A549 (cell line): ENCODE results near the gene MUC21. TPM values are rescaled to one million over a fixed set of nuclear protein-coding genes. Genes with fewer than 3 reads are reported as not detected.
A peak's percentile ranks its signal among the peaks of the same experiment; 100 is the strongest.

Experiments used
- ATAC-seq, 2 experiments: fragments of 200-7000 bp in 1 of 2; fragments of >200 bp in 1 of 2; cut with Nextera tagmentation in 1 of 2; cut with Tn5 transposase in 1 of 2; 3 replicates each; pipeline versions ENCODE4 v1.8.0 to v1.9.1; 2018 to 2020; ENCODE audit warnings: mild to moderate bottlenecking in 1 of 2, moderate library complexity in 1 of 2
- CTCF ChIA-PET: fragments of 300-600 bp; sonication (Branson Sonifier 250); formaldehyde crosslinking; extraction: SDS; loops from one replicate; lab custom pipeline; 2021; ENCODE audit warnings: antibody characterized with exemption, inconsistent platforms; lab: Yijun Ruan, JAX
- POLR2A ChIA-PET: fragments of 350-600 bp; formaldehyde crosslinking; extraction: SDS; loops from one replicate; lab custom pipeline; 2021; ENCODE audit warnings: antibody characterized with exemption, inconsistent platforms; lab: Yijun Ruan, JAX
- DNase-seq, 2 experiments: peaks; one replicate each; pipeline versions ENCODE4 v3.0.0 to v3.0.0-alpha.2; 2011 to 2016; ENCODE audit warnings: low read depth in 1 of 2, low spot score in 1 of 2
- FAIRE-seq: peaks from 2 replicates; lab custom pipeline; 2011; peaks lifted over from hg19 to GRCh38; lab: Jason Lieb, UNC
- H3K27ac ChIP-seq, 2 experiments: fragments of >200 bp; sonication (Bioruptor Twin); formaldehyde crosslinking; 3 replicates each; pipeline ENCODE4 v1.5.1; 2016 to 2017
- H3K4me1 ChIP-seq: fragments of >200 bp; sonication (Bioruptor Twin); formaldehyde crosslinking; 3 replicates; pipeline ENCODE4 v1.6.1; 2016
- H3K4me2 ChIP-seq: fragments of >200 bp; sonication (Bioruptor Twin); formaldehyde crosslinking; 3 replicates; pipeline ENCODE4 v1.6.1; 2016
- H3K4me3 ChIP-seq: fragments of >200 bp; sonication (Bioruptor Twin); formaldehyde crosslinking; 3 replicates; pipeline ENCODE4 v1.5.1; 2016
- H3K9me3 ChIP-seq: fragments of >200 bp; sonication (Bioruptor Twin); formaldehyde crosslinking; 3 replicates; pipeline ENCODE4 v1.6.1; 2016
- CBX2 ChIP-seq: fragments of 200-600 bp; sonication (generic); IDR thresholded peaks from 2 replicates; pipeline ENCODE4 v1.6.1; 2016; ENCODE audit warnings: low read depth, mild to moderate bottlenecking, borderline replicate concordance
- CHD2 ChIP-seq: fragments of 150-350 bp; IDR thresholded peaks from 2 replicates; pipeline ENCODE4 v1.6.1; 2014; ENCODE audit warnings: low read length; ENCODE audit not compliant: partially characterized antibody
- EHF ChIP-seq: fragments of 250-450 bp; sonication (Bioruptor Pico); IDR thresholded peaks from 2 replicates; pipeline ENCODE4 v1.5.0; 2020; ENCODE audit warnings: mild to moderate bottlenecking
- EHMT2 ChIP-seq: fragments of 200-600 bp; sonication (generic); IDR thresholded peaks from 2 replicates; pipeline ENCODE4 v1.6.1; 2016; ENCODE audit warnings: antibody characterized with exemption, low read depth, mild to moderate bottlenecking, moderate library complexity
- FOSB ChIP-seq: fragments of 250-450 bp; sonication (Bioruptor Pico); IDR thresholded peaks from 2 replicates; pipeline ENCODE4 v1.5.0; 2020; ENCODE audit warnings: mild to moderate bottlenecking, moderate library complexity
- FOSL2 ChIP-seq, 2 experiments: fragments of 450-650 bp in 1 of 2; fragments of >200 bp in 1 of 2; sonication (Bioruptor Twin) in 1 of 2; formaldehyde crosslinking; IDR thresholded peaks; 2 replicates each; pipeline versions ENCODE4 v1.5.0 to v1.6.1; 2016 to 2020; ENCODE audit warnings: mild to moderate bottlenecking in 1 of 2, moderate library complexity in 1 of 2
- FOXS1 ChIP-seq: fragments of 250-450 bp; sonication (Bioruptor Pico); IDR thresholded peaks from 2 replicates; pipeline ENCODE4 v1.5.0; 2020; ENCODE audit warnings: mild to moderate bottlenecking, moderate library complexity
- GATA3 ChIP-seq: IDR thresholded peaks from 2 replicates; pipeline ENCODE4 v1.6.1; 2012; ENCODE audit warnings: borderline replicate concordance
- HOXB5 ChIP-seq: fragments of 250-450 bp; sonication (Bioruptor Pico); IDR thresholded peaks from 2 replicates; pipeline ENCODE4 v1.5.0; 2020; ENCODE audit warnings: mild to moderate bottlenecking, moderate library complexity
- JUN ChIP-seq, 2 experiments: fragments of >200 bp; sonication (Bioruptor Twin); formaldehyde crosslinking; IDR thresholded peaks; 2 replicates in 1 of 2; 3 replicates in 1 of 2; pipeline ENCODE4 v1.6.1; 2016 to 2017
- KDM5A ChIP-seq: fragments of 200-600 bp; sonication (generic); IDR thresholded peaks from 2 replicates; pipeline ENCODE4 v1.6.1; 2016; ENCODE audit warnings: antibody characterized with exemption, mild to moderate bottlenecking
- MAFK ChIP-seq: fragments of 450-650 bp; IDR thresholded peaks from 2 replicates; pipeline ENCODE4 v1.6.1; 2014; ENCODE audit not compliant: partially characterized antibody
- MAZ ChIP-seq: fragments of 150-350 bp; IDR thresholded peaks from 2 replicates; pipeline ENCODE4 v1.6.1; 2014; ENCODE audit warnings: antibody characterized with exemption, low read depth, low read length, borderline replicate concordance
- MYC ChIP-seq: IDR thresholded peaks from 2 replicates; pipeline ENCODE4 v1.6.1; 2012; ENCODE audit warnings: mild to moderate bottlenecking, inconsistent platforms, low read length, improper control_type of control experiment, borderline replicate concordance
- NPAS2 ChIP-seq: fragments of 250-450 bp; sonication (Bioruptor Pico); IDR thresholded peaks from 2 replicates; pipeline ENCODE4 v1.8.0; 2022; ENCODE audit warnings: mild to moderate bottlenecking, moderate library complexity, borderline replicate concordance
- POLR2A ChIP-seq: IDR thresholded peaks from 2 replicates; pipeline ENCODE4 v1.6.1; 2012; ENCODE audit warnings: mild to moderate bottlenecking, low read length
- POLR2AphosphoS2 ChIP-seq: conservative IDR thresholded peaks from 2 replicates; pipeline ENCODE4 v1.6.1; 2012; ENCODE audit warnings: low read length, improper control_type of control experiment, inconsistent platforms
- RNF2 ChIP-seq: fragments of 200-600 bp; sonication (generic); IDR thresholded peaks from 2 replicates; pipeline ENCODE4 v1.6.1; 2016; ENCODE audit warnings: low read depth, mild to moderate bottlenecking, antibody characterized with exemption, moderate library complexity, borderline replicate concordance
- TP53 ChIP-seq: fragments of 250-450 bp; sonication (Bioruptor Pico); IDR thresholded peaks from 2 replicates; pipeline ENCODE4 v1.5.0; 2021; ENCODE audit warnings: mild to moderate bottlenecking, moderate library complexity
- WGBS: methylation state at CpG from one replicate; pipeline ENCODE4 v1.1.6; 2017; ENCODE audit errors: missing lambda C conversion rate; 5-methylcytosine and 5-hydroxymethylcytosine counted together
- polyA plus RNA-seq, 4 experiments: library from polyadenylated mRNA; depleted of rRNA in 3 of 4; stranded (reverse); fragments of >200 nt; fragmentation: RNase III in 1 of 4; extraction: RNeasy Plus Mini Kit Qiagen cat#74134 plus additional on column Dnase treatment in 1 of 4; gene quantifications; 2 replicates in 3 of 4; 3 replicates in 1 of 4; pipeline ENCODE4 v1.2.3, GENCODE V29; 2011 to 2017
- TF ChIP-seq, protein P1 (sequence below): fragments of >200 bp; sonication (Bioruptor Twin); formaldehyde crosslinking; IDR thresholded peaks from 3 replicates; pipeline ENCODE4 v1.6.1; 2016

The MUC21 gene
- polyA plus RNA-seq, 2 of the 4 experiments (the other 2 are of a cell fraction), result not detected

DNA sequence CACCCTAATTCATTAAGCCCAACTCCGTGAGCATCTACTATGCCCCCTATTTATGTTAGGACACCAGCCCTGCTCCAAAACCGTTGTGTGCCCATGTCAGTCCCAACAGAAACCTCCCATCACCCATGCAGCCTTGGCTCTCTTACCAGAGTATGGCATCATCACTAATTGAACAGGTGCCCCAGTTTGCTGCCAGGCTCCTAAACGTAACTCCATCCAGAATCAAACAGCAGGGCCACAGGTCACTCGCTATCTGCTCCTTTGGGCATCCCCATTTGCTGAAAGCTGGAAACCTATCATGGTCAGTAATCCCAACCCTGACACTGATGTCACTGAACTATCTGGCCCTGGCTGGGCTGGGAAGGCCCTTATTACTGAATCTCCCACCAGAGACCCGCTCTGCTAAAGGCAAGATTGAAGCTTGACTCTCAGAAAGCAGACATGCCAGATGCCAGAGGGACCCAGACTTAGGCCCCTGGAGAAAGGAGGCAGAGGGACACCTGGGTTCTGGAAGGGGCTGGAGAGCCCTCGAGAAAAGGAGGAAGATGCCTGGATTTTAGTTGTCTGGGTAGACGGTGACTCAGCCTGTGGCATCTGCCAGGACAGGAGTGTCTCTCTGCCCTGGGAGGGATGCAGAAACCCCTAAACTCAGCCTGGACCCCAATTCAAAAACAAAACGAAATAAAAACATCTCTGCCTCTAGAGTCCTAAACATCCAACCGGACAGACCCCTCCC, 28.7 kb upstream of the MUC21 start:
- Histone ChIP-seq H3K4me3 (no peak overlapping the region), H3K4me2 (no peak overlapping the region)
- CTCF ChIA-PET, result interaction anchor here (1.5 kb wide), 1 partner anchor 12 kb away, joined by 5 read pairs; no protein-coding TSS in a partner anchor

DNA sequence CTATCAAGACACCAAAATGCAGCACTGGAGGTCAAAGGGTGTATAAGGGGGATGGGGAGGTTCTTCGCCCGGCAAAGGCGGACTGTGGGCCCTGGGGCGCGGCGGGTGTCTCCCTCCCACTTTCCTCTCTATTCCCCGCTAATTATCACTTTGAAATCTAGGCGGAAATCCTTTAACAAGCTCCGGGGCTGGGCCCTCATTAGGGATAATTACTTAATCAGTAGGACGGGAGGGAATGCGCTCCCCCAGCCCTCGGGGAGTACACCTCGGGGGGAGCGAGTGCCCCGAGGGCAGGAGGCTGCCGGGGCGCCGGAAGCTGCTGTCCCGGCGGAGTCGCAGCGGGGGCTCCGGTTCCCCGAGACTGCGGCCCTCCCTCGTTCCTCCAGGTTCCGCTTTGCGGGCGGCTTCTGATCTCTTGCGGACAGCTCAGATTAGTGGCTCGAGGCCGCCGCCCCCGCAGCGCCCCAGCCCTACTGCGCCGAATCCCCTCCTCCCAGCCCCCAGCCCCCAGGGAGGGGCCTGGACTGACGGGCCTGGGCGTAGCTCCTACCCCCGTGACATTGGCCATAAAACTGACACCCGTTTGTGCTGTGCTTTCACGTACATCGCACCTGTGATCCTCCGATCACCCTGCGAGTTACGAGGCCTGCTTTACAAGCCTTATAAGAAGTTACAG, 28.0 kb upstream of the MUC21 start:
- FAIRE-seq, result no peak
- no peak for DNase-seq
- 86% methylated on average over 27 of the region's 46 CpGs for WGBS
- Histone ChIP-seq H3K9me3 (no peaks in the 10 kb centered on the region), H3K4me2 (no peak overlapping the region), H3K27ac (no peak overlapping the region), H3K4me1 (no peaks in the 10 kb centered on the region), H3K4me3 (no peak overlapping the region)
- CTCF ChIA-PET, result interaction anchor here (1.3 to 1.5 kb wide), 2 partner anchors 13 to 20 kb away, joined by 4 to 5 read pairs; no protein-coding TSS in a partner anchor
- POLR2A ChIA-PET, result no interaction called here
- ATAC-seq, result no peak
- TF ChIP-seq MAZ (no peak), TP53 (CRISPR knock-in tag) (no peak), FOXS1 (CRISPR knock-in tag) (no peak), EHF (CRISPR knock-in tag) (no peak), MYC (no peak), GATA3 (no peak), JUN (IDR thresholded peaks at IDR 0.05) (no peak), EHMT2 (no peak), HOXB5 (CRISPR knock-in tag) (no peak)
- TF ChIP-seq, protein P1, sequence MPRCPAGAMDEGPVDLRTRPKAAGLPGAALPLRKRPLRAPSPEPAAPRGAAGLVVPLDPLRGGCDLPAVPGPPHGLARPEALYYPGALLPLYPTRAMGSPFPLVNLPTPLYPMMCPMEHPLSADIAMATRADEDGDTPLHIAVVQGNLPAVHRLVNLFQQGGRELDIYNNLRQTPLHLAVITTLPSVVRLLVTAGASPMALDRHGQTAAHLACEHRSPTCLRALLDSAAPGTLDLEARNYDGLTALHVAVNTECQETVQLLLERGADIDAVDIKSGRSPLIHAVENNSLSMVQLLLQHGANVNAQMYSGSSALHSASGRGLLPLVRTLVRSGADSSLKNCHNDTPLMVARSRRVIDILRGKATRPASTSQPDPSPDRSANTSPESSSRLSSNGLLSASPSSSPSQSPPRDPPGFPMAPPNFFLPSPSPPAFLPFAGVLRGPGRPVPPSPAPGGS, result no peak

More for the DNA sequence above, 28.7 kb upstream of the MUC21 start:
- no peaks in the 10 kb centered on the region for H3K9me3 ChIP-seq
- DNase-seq, result no peak
- TF ChIP-seq CHD2, result no peak
- no peak for TF ChIP-seq NPAS2 (CRISPR knock-in tag)
- TF ChIP-seq EHMT2, result no peak
- no peak for TF ChIP-seq CBX2
- TF ChIP-seq POLR2AphosphoS2, result no peak
- TF ChIP-seq, all 56 proteins: peak for 0
- H3K27ac ChIP-seq, result 0 out of 6 replicates have a peak overlapping the region, but pooled peaks of 1 of the 2 experiments have one; percentile 7
- ATAC-seq, result 0 out of 6 replicates have a peak, but pooled peaks of 1 of the 2 experiments have one; percentile 43
- 53% methylated on average over 9 of the region's 9 CpGs for whole genome bisulfite sequencing
- POLR2A ChIA-PET, result no interaction called here
- no peaks in the 10 kb centered on the region for H3K4me1 ChIP-seq
- FAIRE-seq, result no peak

DNA sequence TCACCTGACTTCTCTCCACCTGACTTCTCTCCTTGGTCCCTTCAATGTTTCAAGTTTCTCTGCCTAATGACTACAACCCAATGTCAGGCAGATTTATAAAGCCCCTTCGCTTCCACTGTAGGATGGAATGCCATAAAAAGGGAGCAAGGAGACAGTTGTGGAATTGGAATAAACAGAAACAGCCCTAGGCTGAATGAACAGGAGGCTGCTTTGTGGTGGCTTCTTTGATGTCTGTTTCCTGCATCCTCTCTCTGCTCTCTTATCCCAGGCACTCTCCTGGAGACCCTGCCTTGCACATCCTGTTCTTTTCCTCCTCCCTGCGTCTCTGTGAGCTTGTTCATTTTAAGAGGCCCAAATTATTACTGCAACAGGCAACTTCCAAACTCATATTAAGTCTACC, 25.8 kb upstream of the MUC21 start:
- TF ChIP-seq KDM5A (no peak), POLR2A (no peak), RNF2 (no peak), FOSB (CRISPR knock-in tag) (no peak), MAFK (no peak), FOSL2 (IDR thresholded peaks at IDR 0.05) (no peak), FOSL2 (CRISPR knock-in tag; IDR thresholded peaks at IDR 0.05) (no peak)
- FAIRE-seq (no peak), ATAC-seq (no peak), DNase-seq (no peak)
- Histone ChIP-seq H3K9me3 (no peaks in the 10 kb centered on the region), H3K4me1 (no peaks in the 10 kb centered on the region), H3K4me3 (no peak overlapping the region), H3K4me2 (no peak overlapping the region), H3K27ac (no peak overlapping the region)
- ChIA-PET POLR2A (no interaction called here), CTCF (interaction anchor here (0.7 to 0.8 kb wide), 2 partner anchors 42 to 84 kb away, joined by 3 read pairs; no protein-coding TSS in a partner anchor)
- 84% methylated on average over 2 of the region's 2 CpGs for WGBS
